ENCODE measurements around the gene MPL.

The MPL gene

GRCh38 chr1:43327549-43328292, 9.9 kb upstream of the MPL start:
- H3K27ac Mint-ChIP-seq: no peak overlapping the region
- H3K9me3 Mint-ChIP-seq: peaks cover 20% of the 10 kb centered on the region
- peaks cover 24% of the 10 kb centered on the region for H3K4me1 Mint-ChIP-seq (ENCODE audit: low read depth)
- H3K27me3 Mint-ChIP-seq: no peaks in the 10 kb centered on the region
- H3K4me3 Mint-ChIP-seq: no peak overlapping the region
- H3K36me3 Mint-ChIP-seq (ENCODE audit: low read depth): no peaks in the 10 kb centered on the region
- DNase-seq: no peak

GRCh38 chr1:43329995-43330751, 7.4 kb upstream of the MPL start:
- H3K9me3 Mint-ChIP-seq: peaks cover 11% of the 10 kb centered on the region
- peak overlapping the region; percentile 27 for H3K27ac Mint-ChIP-seq
- no peaks in the 10 kb centered on the region for H3K36me3 Mint-ChIP-seq (ENCODE audit: low read depth)
- H3K27me3 Mint-ChIP-seq: no peaks in the 10 kb centered on the region
- H3K4me3 Mint-ChIP-seq: no peak overlapping the region
- peaks cover 24% of the 10 kb centered on the region for H3K4me1 Mint-ChIP-seq (ENCODE audit: low read depth)
- DNase-seq: peak; percentile 73

DNA sequence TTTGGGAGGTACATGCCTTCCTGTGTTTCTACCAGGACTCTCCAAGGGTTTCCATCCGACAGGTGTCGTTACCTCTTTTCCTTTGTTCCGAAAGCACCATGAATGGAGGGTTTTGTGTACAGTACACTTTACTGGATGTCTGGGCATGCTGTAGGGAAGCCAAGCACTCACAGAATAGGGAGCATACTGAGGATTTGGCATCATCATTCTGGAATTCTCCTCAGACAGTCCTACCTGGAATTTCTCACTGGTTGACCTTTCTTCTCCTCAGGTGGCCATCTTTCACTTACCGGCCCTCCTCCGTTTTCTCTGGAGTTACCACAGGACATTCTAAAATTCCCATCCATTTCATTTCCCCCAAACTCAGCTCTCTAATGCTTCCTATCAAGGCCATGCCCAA, 5.9 kb upstream of the MPL start:
- Mint-ChIP-seq H3K4me1 (ENCODE audit: low read depth) (peaks cover 24% of the 10 kb centered on the region), H3K9me3 (peaks cover 5% of the 10 kb centered on the region), H3K36me3 (ENCODE audit: low read depth) (no peaks in the 10 kb centered on the region), H3K27me3 (no peaks in the 10 kb centered on the region), H3K4me3 (no peak overlapping the region), H3K27ac (no peak overlapping the region)
- no peak for DNase-seq

DNA sequence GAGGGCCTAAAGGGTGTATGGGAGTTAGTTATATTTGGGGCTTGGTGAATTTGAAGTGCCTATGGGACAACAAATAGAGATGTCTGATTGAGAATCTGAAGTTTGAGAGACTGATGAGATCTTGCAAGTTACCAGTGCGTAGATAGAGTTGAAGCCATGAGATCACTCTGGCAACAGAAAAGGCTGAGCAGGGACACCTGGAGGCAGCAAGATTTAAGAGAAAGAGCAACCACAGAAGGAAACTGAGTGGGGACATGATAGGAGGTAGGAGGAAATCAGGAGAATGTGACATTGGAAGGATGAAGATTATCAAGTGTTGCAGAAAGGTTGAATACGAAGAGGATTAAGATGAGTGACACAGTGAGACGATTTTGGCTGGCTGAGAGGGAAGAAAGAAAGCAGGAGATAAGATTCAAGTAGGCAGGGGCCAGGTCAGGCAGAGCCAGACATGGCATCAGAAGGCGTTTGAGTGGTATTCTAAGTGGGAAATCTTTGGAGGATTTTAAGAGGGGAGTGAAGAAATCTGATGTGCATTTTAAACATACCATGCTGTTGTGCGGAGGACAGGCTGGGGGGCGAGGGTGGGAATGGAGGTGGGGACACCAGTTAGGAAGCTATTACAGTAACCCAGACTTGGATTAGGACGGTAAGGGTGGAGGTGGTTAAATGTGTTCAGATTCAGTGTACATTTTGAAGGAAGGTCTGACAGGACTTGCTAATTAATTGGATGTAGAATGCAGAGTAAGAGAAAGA, 3.0 kb upstream of the MPL start:
- no peak overlapping the region for H3K27ac Mint-ChIP-seq
- no peaks in the 10 kb centered on the region for H3K9me3 Mint-ChIP-seq
- no peak for DNase-seq
- H3K27me3 Mint-ChIP-seq: no peaks in the 10 kb centered on the region
- peaks cover 12% of the 10 kb centered on the region for H3K4me1 Mint-ChIP-seq (ENCODE audit: low read depth)
- no peaks in the 10 kb centered on the region for H3K36me3 Mint-ChIP-seq (ENCODE audit: low read depth)
- H3K4me3 Mint-ChIP-seq: no peak overlapping the region

- Mint-ChIP-seq H3K9me3 (no peaks in the 10 kb centered on the region), H3K4me1 (ENCODE audit: low read depth) (no peaks in the 10 kb centered on the region), H3K27me3 (no peaks in the 10 kb centered on the region), H3K36me3 (ENCODE audit: low read depth) (no peaks in the 10 kb centered on the region), H3K4me3 (no peak overlapping the region), H3K27ac (no peak overlapping the region)
- DNase-seq: no peak
Observed at GRCh38 chr1:43338001-43338400, 383 bp downstream of the MPL start.

- Mint-ChIP-seq H3K27me3 (no peaks in the 10 kb centered on the region), H3K27ac (no peak overlapping the region), H3K36me3 (ENCODE audit: low read depth) (no peaks in the 10 kb centered on the region), H3K4me3 (no peak overlapping the region), H3K4me1 (ENCODE audit: low read depth) (no peaks in the 10 kb centered on the region), H3K9me3 (no peaks in the 10 kb centered on the region)
- DNase-seq: no peak
Observed at GRCh38 chr1:43339584-43340232, 2.1 kb downstream of the MPL start.

DNA sequence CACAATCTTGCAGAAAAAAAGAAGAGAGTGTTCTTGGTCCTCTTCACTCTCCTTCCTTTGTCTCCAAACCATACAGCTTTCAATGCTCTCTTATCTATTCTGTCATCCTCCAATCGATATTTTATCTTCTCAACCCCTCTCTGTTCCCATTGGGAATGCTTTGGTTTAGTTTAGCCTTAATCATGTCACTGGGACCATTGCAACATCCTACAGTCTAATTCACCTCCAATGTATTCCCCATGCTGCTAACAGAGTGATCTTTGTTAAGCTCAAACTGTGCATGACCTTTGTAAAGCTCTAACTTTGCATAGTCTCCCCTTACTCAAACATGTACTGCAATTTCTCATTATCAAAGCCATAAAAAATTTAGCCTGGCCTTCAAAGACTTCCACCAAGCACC, 2.9 kb downstream of the MPL start:
- DNase-seq: no peak
- Mint-ChIP-seq H3K27me3 (no peaks in the 10 kb centered on the region), H3K9me3 (no peaks in the 10 kb centered on the region), H3K36me3 (ENCODE audit: low read depth) (no peaks in the 10 kb centered on the region), H3K4me3 (no peak overlapping the region), H3K4me1 (ENCODE audit: low read depth) (peaks cover 2% of the 10 kb centered on the region), H3K27ac (no peak overlapping the region)

DNA sequence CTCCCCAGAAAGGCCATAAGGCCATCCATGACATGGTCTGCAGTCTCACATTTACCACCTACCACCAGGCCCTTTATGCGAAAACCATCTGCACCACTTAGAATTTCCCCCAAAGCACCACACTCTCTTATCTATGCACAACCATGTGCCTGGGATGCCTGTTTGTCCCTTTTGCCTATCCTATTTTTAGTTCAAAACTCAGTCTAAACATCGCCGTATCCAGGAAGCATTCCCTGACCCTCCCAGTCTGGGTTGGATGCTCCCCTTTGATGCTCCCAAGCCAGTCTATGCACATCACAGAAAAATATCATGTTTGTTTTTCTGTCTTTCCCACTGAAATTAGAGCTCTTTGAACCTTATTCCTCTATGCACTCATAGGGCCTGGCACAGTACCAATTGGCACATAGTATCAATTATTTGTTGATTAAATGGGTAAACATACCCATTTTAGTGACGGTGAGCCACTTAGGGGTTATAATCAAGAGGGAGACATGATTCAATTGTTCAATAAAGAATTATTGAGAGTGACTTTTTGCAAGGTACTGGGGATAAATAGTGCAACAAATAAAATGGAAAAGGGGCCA, 6.7 kb downstream of the MPL start:
- Mint-ChIP-seq H3K27ac (no peak overlapping the region), H3K9me3 (no peaks in the 10 kb centered on the region), H3K27me3 (no peaks in the 10 kb centered on the region)

GRCh38 chr1:43345120-43345519, 7.5 kb downstream of the MPL start:
- H3K4me3 Mint-ChIP-seq: no peak overlapping the region
- DNase-seq: no peak
- no peak overlapping the region for H3K27ac Mint-ChIP-seq
- H3K4me1 Mint-ChIP-seq (ENCODE audit: low read depth): peaks cover 11% of the 10 kb centered on the region
- H3K9me3 Mint-ChIP-seq: no peaks in the 10 kb centered on the region
- H3K27me3 Mint-ChIP-seq: no peaks in the 10 kb centered on the region
- no peaks in the 10 kb centered on the region for H3K36me3 Mint-ChIP-seq (ENCODE audit: low read depth)

More for the DNA sequence above, 6.7 kb downstream of the MPL start:
- Mint-ChIP-seq H3K4me3 (no peak overlapping the region), H3K36me3 (ENCODE audit: low read depth) (no peaks in the 10 kb centered on the region), H3K4me1 (ENCODE audit: low read depth) (peaks cover 5% of the 10 kb centered on the region)
- DNase-seq: no peak

- H3K27ac Mint-ChIP-seq: no peak overlapping the region
- H3K27me3 Mint-ChIP-seq: no peaks in the 10 kb centered on the region
- H3K36me3 Mint-ChIP-seq (ENCODE audit: low read depth): no peaks in the 10 kb centered on the region
- H3K4me3 Mint-ChIP-seq: no peak overlapping the region
- peaks cover 11% of the 10 kb centered on the region for H3K4me1 Mint-ChIP-seq (ENCODE audit: low read depth)
- DNase-seq: no peak
- no peaks in the 10 kb centered on the region for H3K9me3 Mint-ChIP-seq
Observed at GRCh38 chr1:43346636-43347035, 9.0 kb downstream of the MPL start.

- no peak for DNase-seq
- Mint-ChIP-seq H3K4me1 (ENCODE audit: low read depth) (peaks cover 11% of the 10 kb centered on the region), H3K4me3 (peak overlapping the region; percentile 30), H3K27me3 (no peaks in the 10 kb centered on the region), H3K27ac (no peak overlapping the region), H3K36me3 (ENCODE audit: low read depth) (no peaks in the 10 kb centered on the region), H3K9me3 (no peaks in the 10 kb centered on the region)
Observed at GRCh38 chr1:43348343-43348808, 10.8 kb downstream of the MPL start.

DNA sequence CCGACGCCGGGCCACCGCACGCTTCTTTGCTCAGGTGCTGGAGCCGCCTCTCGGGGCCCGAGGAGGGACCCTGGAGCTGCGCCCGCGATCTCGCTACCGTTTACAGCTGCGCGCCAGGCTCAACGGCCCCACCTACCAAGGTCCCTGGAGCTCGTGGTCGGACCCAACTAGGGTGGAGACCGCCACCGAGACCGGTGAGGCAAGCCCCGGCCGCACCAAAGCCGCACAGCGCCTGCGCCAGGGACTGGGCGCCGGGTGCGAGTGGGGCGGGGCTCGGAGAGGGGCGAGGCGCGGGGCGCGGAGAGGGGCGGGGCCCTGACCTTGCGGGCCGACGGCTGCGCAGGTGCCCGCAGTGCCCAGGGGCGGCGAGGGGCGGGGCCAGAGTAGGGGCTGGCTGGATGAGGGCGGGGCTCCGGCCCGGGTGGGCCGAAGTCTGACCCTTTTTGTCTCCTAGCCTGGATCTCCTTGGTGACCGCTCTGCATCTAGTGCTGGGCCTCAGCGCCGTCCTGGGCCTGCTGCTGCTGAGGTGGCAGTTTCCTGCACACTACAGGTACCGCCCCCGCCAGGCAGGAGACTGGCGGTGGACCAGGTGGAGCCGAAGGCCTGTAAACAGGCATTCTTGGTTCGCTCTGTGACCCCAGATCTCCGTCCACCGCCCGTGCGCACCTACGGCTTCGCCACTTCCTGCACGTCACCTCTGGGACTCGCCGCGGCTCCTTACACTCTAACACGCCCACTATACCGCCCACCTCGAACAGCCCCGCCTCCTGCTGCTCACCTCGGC, 11.4 kb downstream of the MPL start:
- Mint-ChIP-seq H3K4me3 (peak overlapping the region; percentile 71), H3K9me3 (no peaks in the 10 kb centered on the region), H3K27ac (peak overlapping the region; percentile 87), H3K4me1 (ENCODE audit: low read depth) (peaks cover 11% of the 10 kb centered on the region), H3K27me3 (no peaks in the 10 kb centered on the region), H3K36me3 (ENCODE audit: low read depth) (no peaks in the 10 kb centered on the region)
- peak; percentile 79 for DNase-seq

DNA sequence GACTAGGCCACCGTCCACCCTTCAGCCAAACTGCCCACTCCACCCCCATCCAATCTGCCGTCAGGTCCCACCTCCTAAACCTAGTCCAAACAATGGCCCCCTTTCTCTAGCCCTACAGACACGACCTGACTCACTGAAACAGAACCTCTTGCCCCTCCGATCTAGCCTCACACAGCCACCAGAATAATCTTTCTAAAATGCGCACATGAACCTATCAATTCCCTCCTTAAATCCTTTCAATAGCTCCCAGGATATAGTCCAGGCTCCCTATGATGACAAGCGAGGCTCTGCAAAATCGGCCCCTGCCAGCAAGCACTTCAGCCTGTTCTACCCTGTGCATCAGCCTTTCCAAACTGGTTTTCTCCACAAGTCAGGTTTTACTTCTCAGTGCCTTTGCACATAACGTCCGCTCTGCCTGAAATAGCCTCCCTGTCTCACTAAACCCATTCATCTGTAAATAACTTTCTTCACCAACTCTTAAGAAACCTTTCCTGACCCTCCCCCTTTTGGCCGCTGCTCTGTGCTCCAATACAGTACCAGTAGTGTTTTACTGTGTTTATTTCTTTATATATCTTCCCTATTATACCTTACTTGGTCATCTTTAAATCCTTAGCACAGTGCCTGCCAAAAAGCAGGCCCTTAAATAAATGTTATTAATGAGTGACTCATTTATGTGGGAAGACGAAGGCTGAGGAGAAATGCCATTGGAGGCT, 12.1 kb downstream of the MPL start:
- Mint-ChIP-seq H3K4me1 (ENCODE audit: low read depth) (peaks cover 11% of the 10 kb centered on the region), H3K9me3 (no peaks in the 10 kb centered on the region), H3K4me3 (peak overlapping the region; percentile 71), H3K36me3 (ENCODE audit: low read depth) (no peaks in the 10 kb centered on the region), H3K27ac (peak overlapping the region; percentile 87), H3K27me3 (no peaks in the 10 kb centered on the region)
- DNase-seq: no peak
